ENCODE measurements around the gene ADGRV1.

Gene ADGRV1

GRCh38 chr5:91070761-91071550 lies 512.4 kb downstream of the ADGRV1 start:
- H3K4me2 ChIP-seq (ENCODE audit: low read depth, low read length, poor library complexity, severe bottlenecking), result no peak overlapping the region
- H3K4me3 ChIP-seq (ENCODE audit: insufficient read depth, low read length, poor library complexity, severe bottlenecking), result no peak overlapping the region
- H3K27me3 ChIP-seq (ENCODE audit: low read length), result no peaks in the 10 kb centered on the region
- no peak overlapping the region for H2AFZ ChIP-seq (ENCODE audit: low read depth, low read length, severe bottlenecking)
- no peaks in the 10 kb centered on the region for H3K79me2 ChIP-seq (ENCODE audit: insufficient read depth, low read length)
- TF ChIP-seq EZH2phosphoT487 (conservative IDR thresholded peaks at IDR 0.05; ENCODE audit: low read length) (no peak), CTCF (IDR thresholded peaks at IDR 0.05; ENCODE audit: insufficient read depth, low read length, poor library complexity, severe bottlenecking) (no peak)
- no peaks in the 10 kb centered on the region for H4K20me1 ChIP-seq (ENCODE audit: low read depth, low read length)
- no peaks in the 10 kb centered on the region for H3K9me3 ChIP-seq (ENCODE audit: insufficient read depth, low read length)
- no peak overlapping the region for H3K27ac ChIP-seq (ENCODE audit: low read depth, low read length)
- H3F3A ChIP-seq (ENCODE audit: insufficient read depth), result no peaks in the 10 kb centered on the region
- H3K9ac ChIP-seq (ENCODE audit: low read length), result no peak overlapping the region
- H3K9me2 ChIP-seq (replicated peaks; ENCODE audit: insufficient read depth, low read length), result no peaks in the 10 kb centered on the region
- H3K36me3 ChIP-seq (ENCODE audit: low read length), result no peaks in the 10 kb centered on the region

GRCh38 chr5:91072881-91073280 lies 514.3 kb downstream of the ADGRV1 start:
- H3F3A ChIP-seq (ENCODE audit: insufficient read depth), result no peaks in the 10 kb centered on the region
- no peak overlapping the region for H3K27ac ChIP-seq (ENCODE audit: low read depth, low read length)
- H3K4me3 ChIP-seq (ENCODE audit: insufficient read depth, low read length, poor library complexity, severe bottlenecking), result no peak overlapping the region
- no peaks in the 10 kb centered on the region for H3K9me2 ChIP-seq (replicated peaks; ENCODE audit: insufficient read depth, low read length)
- no peaks in the 10 kb centered on the region for H3K9me3 ChIP-seq (ENCODE audit: insufficient read depth, low read length)
- H3K4me2 ChIP-seq (ENCODE audit: low read depth, low read length, poor library complexity, severe bottlenecking), result no peak overlapping the region
- no peaks in the 10 kb centered on the region for H3K36me3 ChIP-seq (ENCODE audit: low read length)
- TF ChIP-seq CTCF (IDR thresholded peaks at IDR 0.05; ENCODE audit: insufficient read depth, low read length, poor library complexity, severe bottlenecking), result no peak
- no peak for TF ChIP-seq EZH2phosphoT487 (conservative IDR thresholded peaks at IDR 0.05; ENCODE audit: low read length)
- no peaks in the 10 kb centered on the region for H3K27me3 ChIP-seq (ENCODE audit: low read length)
- H3K79me2 ChIP-seq (ENCODE audit: insufficient read depth, low read length), result no peaks in the 10 kb centered on the region
- no peak overlapping the region for H2AFZ ChIP-seq (ENCODE audit: low read depth, low read length, severe bottlenecking)
- no peak overlapping the region for H3K9ac ChIP-seq (ENCODE audit: low read length)
- no peaks in the 10 kb centered on the region for H4K20me1 ChIP-seq (ENCODE audit: low read depth, low read length)

GRCh38 chr5:91074615-91075014 lies 516.0 kb downstream of the ADGRV1 start:
- H3K27ac ChIP-seq (ENCODE audit: low read depth, low read length), result no peak overlapping the region
- no peak overlapping the region for H2AFZ ChIP-seq (ENCODE audit: low read depth, low read length, severe bottlenecking)
- TF ChIP-seq CTCF (IDR thresholded peaks at IDR 0.05; ENCODE audit: insufficient read depth, low read length, poor library complexity, severe bottlenecking), result no peak
- TF ChIP-seq EZH2phosphoT487 (conservative IDR thresholded peaks at IDR 0.05; ENCODE audit: low read length), result no peak

More at GRCh38 chr5:91074615-91075014, 516.0 kb downstream of the ADGRV1 start:
- no peaks in the 10 kb centered on the region for H3K79me2 ChIP-seq (ENCODE audit: insufficient read depth, low read length)
- no peaks in the 10 kb centered on the region for H3K27me3 ChIP-seq (ENCODE audit: low read length)
- H3K36me3 ChIP-seq (ENCODE audit: low read length), result no peaks in the 10 kb centered on the region
- H3K9me3 ChIP-seq (ENCODE audit: insufficient read depth, low read length), result no peaks in the 10 kb centered on the region
- no peaks in the 10 kb centered on the region for H4K20me1 ChIP-seq (ENCODE audit: low read depth, low read length)
- H3F3A ChIP-seq (ENCODE audit: insufficient read depth), result no peaks in the 10 kb centered on the region
- H3K9me2 ChIP-seq (replicated peaks; ENCODE audit: insufficient read depth, low read length), result no peaks in the 10 kb centered on the region
- H3K4me2 ChIP-seq (ENCODE audit: low read depth, low read length, poor library complexity, severe bottlenecking), result no peak overlapping the region
- no peak overlapping the region for H3K4me3 ChIP-seq (ENCODE audit: insufficient read depth, low read length, poor library complexity, severe bottlenecking)
- H3K9ac ChIP-seq (ENCODE audit: low read length), result no peak overlapping the region

Measured in SU-DHL-6 (cell line).